ENCODE measurements around the gene SGK1. TPM values are rescaled to one million over a fixed set of nuclear protein-coding genes. Genes with fewer than 3 reads are reported as not detected.
"Not testable (repeated sequence)": the region's sequence is repeated elsewhere in the genome, so short reads cannot be mapped to it uniquely, and the experiment has no call there.

SGK1 gene
- total RNA-seq, 6 donors from 2014 or later = 118 to 426 (median 199) TPM

DNA sequence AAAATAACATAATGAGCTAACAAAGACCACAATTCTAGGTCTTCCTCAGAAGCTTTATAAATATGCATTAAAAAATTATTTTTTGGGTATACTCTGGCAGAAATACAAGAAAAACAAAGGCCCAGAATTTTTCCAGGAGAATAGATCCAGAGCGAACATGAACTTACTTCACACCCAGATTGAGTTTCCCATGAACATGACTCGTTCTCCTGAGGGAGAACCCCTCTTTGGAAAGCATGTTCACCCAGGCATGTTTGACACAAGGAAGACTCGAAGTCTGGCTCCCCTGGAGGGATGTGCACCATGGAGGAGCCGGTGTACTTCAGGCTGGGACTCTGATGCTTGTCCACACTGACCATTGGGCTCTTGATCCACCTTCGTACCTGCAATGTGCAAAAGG lies 56.1 kb downstream of the SGK1 start:
- 92 to 94% methylated on average over 5 of the region's 5 CpGs for WGBS, 2 donors
- H3K4me1 ChIP-seq = no peaks in the 10 kb centered on the region
- ATAC-seq (ENCODE audit: low FRiP score in 2 of 2) (no peak), DNase-seq (no peak)
- H3K27ac ChIP-seq = no peak overlapping the region
- no peaks in the 10 kb centered on the region for H3K9me3 ChIP-seq
- H3K27me3 ChIP-seq = no peaks in the 10 kb centered on the region
- H3K36me3 ChIP-seq = no peaks in the 10 kb centered on the region
- H3K4me3 ChIP-seq = no peak overlapping the region
- no peak for TF ChIP-seq EP300 (IDR thresholded peaks at IDR 0.05)
- TF ChIP-seq, protein P1, sequence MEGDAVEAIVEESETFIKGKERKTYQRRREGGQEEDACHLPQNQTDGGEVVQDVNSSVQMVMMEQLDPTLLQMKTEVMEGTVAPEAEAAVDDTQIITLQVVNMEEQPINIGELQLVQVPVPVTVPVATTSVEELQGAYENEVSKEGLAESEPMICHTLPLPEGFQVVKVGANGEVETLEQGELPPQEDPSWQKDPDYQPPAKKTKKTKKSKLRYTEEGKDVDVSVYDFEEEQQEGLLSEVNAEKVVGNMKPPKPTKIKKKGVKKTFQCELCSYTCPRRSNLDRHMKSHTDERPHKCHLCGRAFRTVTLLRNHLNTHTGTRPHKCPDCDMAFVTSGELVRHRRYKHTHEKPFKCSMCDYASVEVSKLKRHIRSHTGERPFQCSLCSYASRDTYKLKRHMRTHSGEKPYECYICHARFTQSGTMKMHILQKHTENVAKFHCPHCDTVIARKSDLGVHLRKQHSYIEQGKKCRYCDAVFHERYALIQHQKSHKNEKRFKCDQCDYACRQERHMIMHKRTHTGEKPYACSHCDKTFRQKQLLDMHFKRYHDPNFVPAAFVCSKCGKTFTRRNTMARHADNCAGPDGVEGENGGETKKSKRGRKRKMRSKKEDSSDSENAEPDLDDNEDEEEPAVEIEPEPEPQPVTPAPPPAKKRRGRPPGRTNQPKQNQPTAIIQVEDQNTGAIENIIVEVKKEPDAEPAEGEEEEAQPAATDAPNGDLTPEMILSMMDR (IDR thresholded peaks at IDR 0.05) = no peak
- no peak for TF ChIP-seq POLR2AphosphoS5 (IDR thresholded peaks at IDR 0.05)
- TF ChIP-seq POLR2A (IDR thresholded peaks at IDR 0.05) = no peak

DNA sequence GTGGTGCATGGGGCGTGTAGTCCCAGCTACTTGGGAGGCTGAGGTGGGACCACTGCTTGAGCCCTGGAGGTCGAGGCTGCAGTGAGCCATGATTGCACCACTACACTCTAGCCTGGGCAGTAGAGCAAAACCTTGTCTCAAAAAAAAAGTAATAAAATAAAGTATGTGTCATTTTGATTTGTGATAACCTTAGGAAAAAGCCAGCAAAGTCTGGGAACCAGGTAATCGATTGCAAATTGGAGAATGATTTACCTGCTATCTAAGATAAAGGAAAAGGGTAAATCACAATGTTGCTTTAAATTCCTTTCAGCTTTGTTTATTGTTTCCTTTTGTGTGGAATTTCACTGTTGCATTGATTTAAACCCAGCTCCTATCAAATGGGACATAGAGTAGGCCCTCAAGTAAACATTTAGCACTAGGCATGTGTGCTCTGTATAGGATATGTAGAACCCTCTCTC lies 59.0 kb downstream of the SGK1 start:
- Histone ChIP-seq H3K36me3 (no peaks in the 10 kb centered on the region), H3K27ac (no peak overlapping the region), H3K27me3 (no peaks in the 10 kb centered on the region), H3K4me1 (no peaks in the 10 kb centered on the region), H3K9me3 (no peaks in the 10 kb centered on the region), H3K4me3 (no peak overlapping the region)
- 89 to 90% methylated on average over 3 of the region's 3 CpGs for WGBS, 2 donors
- TF ChIP-seq, protein P1 (IDR thresholded peaks at IDR 0.05) = no peak
- no peak for TF ChIP-seq EP300 (IDR thresholded peaks at IDR 0.05)
- no peak for TF ChIP-seq POLR2A (IDR thresholded peaks at IDR 0.05)
- no peak for TF ChIP-seq POLR2AphosphoS5 (IDR thresholded peaks at IDR 0.05)
- no peak for DNase-seq
- no peak for ATAC-seq (ENCODE audit: low FRiP score in 2 of 2)

DNA sequence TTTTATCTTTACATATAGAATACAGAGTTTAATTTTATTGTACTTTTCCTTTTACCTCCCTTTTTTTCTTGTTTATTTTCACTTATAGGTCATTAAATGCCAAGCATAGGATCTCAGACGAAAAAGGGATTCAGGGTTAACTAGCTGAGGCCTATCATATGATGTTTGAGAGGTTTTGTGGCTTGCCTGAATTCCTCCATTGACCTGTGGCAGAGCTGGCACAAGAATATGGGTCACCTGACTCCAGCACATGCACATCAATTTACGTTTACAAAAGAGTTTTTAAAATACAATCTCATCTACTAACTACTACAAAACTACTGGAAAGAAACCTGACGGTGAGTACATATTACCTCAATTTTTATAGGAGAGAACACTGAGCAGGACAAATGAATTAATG lies 60.4 kb downstream of the SGK1 start:
- Histone ChIP-seq H3K4me1 (no peaks in the 10 kb centered on the region), H3K4me3 (no peak overlapping the region), H3K36me3 (no peaks in the 10 kb centered on the region), H3K9me3 (no peaks in the 10 kb centered on the region), H3K27ac (no peak overlapping the region), H3K27me3 (no peaks in the 10 kb centered on the region)
- DNase-seq = no peak
- ATAC-seq (ENCODE audit: low FRiP score in 2 of 2) = no peak
- WGBS, 2 donors = 83 to 86% methylated on average over 3 of the region's 3 CpGs
- TF ChIP-seq EP300 (IDR thresholded peaks at IDR 0.05) = no peak
- TF ChIP-seq, protein P1 (IDR thresholded peaks at IDR 0.05) = no peak
- no peak for TF ChIP-seq POLR2AphosphoS5 (IDR thresholded peaks at IDR 0.05)
- no peak for TF ChIP-seq POLR2A (IDR thresholded peaks at IDR 0.05)

DNA sequence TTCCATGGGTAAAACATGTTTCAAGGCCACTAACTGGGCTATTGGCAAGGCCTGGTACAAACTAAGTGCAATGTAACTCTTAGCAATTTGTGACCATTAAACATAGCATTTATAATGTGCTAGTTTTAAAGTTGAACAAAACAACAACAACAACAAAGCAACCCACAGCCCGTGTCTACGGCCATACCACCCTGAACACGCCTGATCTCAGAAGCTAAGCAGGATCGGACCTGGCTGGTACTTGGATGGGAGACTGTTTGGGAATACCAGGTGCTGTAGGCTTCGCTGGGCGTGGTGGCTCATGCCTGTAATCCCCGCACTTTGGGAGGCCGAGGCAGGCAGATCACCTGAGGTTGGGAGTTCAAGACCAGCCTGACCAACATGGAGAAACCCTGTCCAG lies 61.0 kb downstream of the SGK1 start:
- no peak for DNase-seq
- Histone ChIP-seq H3K27me3 (no peaks in the 10 kb centered on the region), H3K36me3 (no peaks in the 10 kb centered on the region), H3K4me3 (no peak overlapping the region), H3K9me3 (no peaks in the 10 kb centered on the region), H3K4me1 (no peaks in the 10 kb centered on the region), H3K27ac (no peak overlapping the region)
- TF ChIP-seq, protein P1 (IDR thresholded peaks at IDR 0.05) = no peak
- TF ChIP-seq POLR2AphosphoS5 (IDR thresholded peaks at IDR 0.05) (no peak), POLR2A (IDR thresholded peaks at IDR 0.05) (no peak), EP300 (IDR thresholded peaks at IDR 0.05) (no peak)
- no peak for ATAC-seq (ENCODE audit: low FRiP score in 2 of 2)
- WGBS, 2 donors = 96% methylated on average over 8 of the region's 8 CpGs

DNA sequence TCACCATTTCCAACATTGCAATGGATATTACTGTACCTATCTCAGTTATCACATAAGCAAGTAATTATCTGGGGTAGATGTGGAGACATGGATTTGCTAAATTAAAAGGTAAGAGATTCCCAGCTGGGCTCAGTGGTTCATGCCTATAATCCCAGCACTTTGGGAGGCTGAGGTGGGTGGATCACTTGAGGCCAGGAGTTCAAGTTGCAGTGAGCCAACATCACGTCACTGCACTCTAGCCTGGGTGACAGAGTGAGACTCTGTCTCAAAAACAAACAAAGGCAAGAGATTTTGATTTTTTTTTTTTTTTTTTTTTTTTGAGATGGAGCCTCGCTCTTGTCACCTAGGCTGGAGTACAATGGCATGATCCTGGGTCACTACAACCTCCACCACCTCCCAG lies 62.6 kb downstream of the SGK1 start:
- DNase-seq; H3K36me3 ChIP-seq; H3K27ac ChIP-seq; H3K9me3 ChIP-seq; H3K27me3 ChIP-seq; H3K4me3 ChIP-seq; ATAC-seq (ENCODE audit: low FRiP score in 2 of 2); H3K4me1 ChIP-seq: not testable (repeated sequence)
- WGBS, 2 donors = 91 to 95% methylated on average over 2 of the region's 2 CpGs
